ENCODE results near the gene HSD17B14. TPM values are rescaled to one million over a fixed set of nuclear protein-coding genes. Genes with fewer than 3 reads are reported as not detected.

Gene HSD17B14
- total RNA-seq, 1 experiment from 2014 or later = 11.2 TPM

DNA sequence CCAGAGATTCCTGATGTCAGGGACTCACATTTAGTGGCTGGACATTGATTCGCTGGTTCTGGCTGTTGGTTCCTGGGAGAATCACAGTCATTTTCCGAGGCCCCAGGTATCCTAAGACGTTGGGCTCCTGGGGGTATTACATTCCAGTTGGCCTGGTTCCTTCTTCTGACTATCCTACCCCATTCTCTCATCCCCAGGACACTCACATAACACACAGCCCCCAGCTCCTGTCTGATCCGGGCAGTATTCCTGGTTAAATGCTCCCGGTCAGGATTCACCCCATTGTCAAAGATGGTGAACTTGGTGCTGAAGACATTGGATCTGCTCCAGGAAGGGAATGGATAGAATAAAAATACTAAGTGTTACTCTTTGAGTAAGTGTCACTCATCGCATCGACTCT lies 47.4 kb upstream of the HSD17B14 start:
- no peak overlapping the region for H3K27ac ChIP-seq (ENCODE audit: insufficient read length, low read depth, low read length)
- no peak overlapping the region; a peak in 2 of 7 replicates for H3K27ac Mint-ChIP-seq
- no peaks in the 10 kb centered on the region for H3K27me3 Mint-ChIP-seq (ENCODE audit: low read depth)
- H3K9me3 ChIP-seq (ENCODE audit: control insufficient read depth, low read depth, low read length) = no peaks in the 10 kb centered on the region
- H3K4me3 Mint-ChIP-seq = no peak overlapping the region
- no peak overlapping the region for H3K9ac ChIP-seq (ENCODE audit: extremely low read depth, insufficient read length, low read length)
- no peak overlapping the region for H4K5ac ChIP-seq (ENCODE audit: insufficient read length, low read depth, low read length)
- H2AK5ac ChIP-seq (ENCODE audit: insufficient read length, low read length) = no peak overlapping the region
- no peak overlapping the region for H2BK5ac ChIP-seq (ENCODE audit: insufficient read length, low read length)
- H3K23ac ChIP-seq (ENCODE audit: insufficient read length, low read depth, low read length) = no peak overlapping the region
- H4K91ac ChIP-seq (ENCODE audit: insufficient read length, low read depth, low read length) = no peak overlapping the region
- H3K4me2 ChIP-seq (ENCODE audit: insufficient read depth, insufficient read length, low read length) = no peak overlapping the region
- peaks cover 22 to 24% of the 10 kb centered on the region in 2 experiments for H3K4me1 Mint-ChIP-seq
- H3K9me3 Mint-ChIP-seq = no peaks in the 10 kb centered on the region
- no peak overlapping the region for H2BK120ac ChIP-seq (ENCODE audit: low read depth, low read length, poor library complexity, severe bottlenecking)
- no peak overlapping the region for H4K8ac ChIP-seq (replicated peaks; ENCODE audit: insufficient read length, low read depth, low read length)
- no peak overlapping the region for H2AFZ ChIP-seq (ENCODE audit: low read length)
- no peaks in the 10 kb centered on the region for H3K4me1 ChIP-seq (ENCODE audit: insufficient read depth, low read length)
- no peak for DNase-seq
- H3K56ac ChIP-seq (ENCODE audit: insufficient read length, low read depth, low read length) = no peak overlapping the region
- H3K14ac ChIP-seq (ENCODE audit: insufficient read depth, low read length) = no peak overlapping the region
- no peak overlapping the region for H2BK20ac ChIP-seq (ENCODE audit: low read depth, low read length, poor library complexity, severe bottlenecking)
- H2BK15ac ChIP-seq (ENCODE audit: low read depth, low read length) = no peak overlapping the region
- H3T11ph ChIP-seq (ENCODE audit: low read length) = no peak overlapping the region
- H3K79me1 ChIP-seq (ENCODE audit: insufficient read depth, low read depth, low read length, poor library complexity, severe bottlenecking) = no peaks in the 10 kb centered on the region
- TF ChIP-seq, protein P1, sequence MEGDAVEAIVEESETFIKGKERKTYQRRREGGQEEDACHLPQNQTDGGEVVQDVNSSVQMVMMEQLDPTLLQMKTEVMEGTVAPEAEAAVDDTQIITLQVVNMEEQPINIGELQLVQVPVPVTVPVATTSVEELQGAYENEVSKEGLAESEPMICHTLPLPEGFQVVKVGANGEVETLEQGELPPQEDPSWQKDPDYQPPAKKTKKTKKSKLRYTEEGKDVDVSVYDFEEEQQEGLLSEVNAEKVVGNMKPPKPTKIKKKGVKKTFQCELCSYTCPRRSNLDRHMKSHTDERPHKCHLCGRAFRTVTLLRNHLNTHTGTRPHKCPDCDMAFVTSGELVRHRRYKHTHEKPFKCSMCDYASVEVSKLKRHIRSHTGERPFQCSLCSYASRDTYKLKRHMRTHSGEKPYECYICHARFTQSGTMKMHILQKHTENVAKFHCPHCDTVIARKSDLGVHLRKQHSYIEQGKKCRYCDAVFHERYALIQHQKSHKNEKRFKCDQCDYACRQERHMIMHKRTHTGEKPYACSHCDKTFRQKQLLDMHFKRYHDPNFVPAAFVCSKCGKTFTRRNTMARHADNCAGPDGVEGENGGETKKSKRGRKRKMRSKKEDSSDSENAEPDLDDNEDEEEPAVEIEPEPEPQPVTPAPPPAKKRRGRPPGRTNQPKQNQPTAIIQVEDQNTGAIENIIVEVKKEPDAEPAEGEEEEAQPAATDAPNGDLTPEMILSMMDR (conservative IDR thresholded peaks at IDR 0.05) = no peak
- peaks cover 0 to 6% (median under 1%) of the 10 kb centered on the region in 3 experiments; a peak in 2 of 7 replicates for H3K36me3 Mint-ChIP-seq (ENCODE audit: insufficient read depth in 1 of 3, low read depth in 3 of 3)
- no peak overlapping the region for H3K4ac ChIP-seq (ENCODE audit: low read depth, low read length)
- no peak overlapping the region for H2BK12ac ChIP-seq (ENCODE audit: insufficient read length, low read depth, low read length)
- no peak overlapping the region for H3K18ac ChIP-seq (ENCODE audit: insufficient read length, low read depth, low read length)
- no peaks in the 10 kb centered on the region for H3K27me3 ChIP-seq (ENCODE audit: insufficient read depth, low read length)
- no peaks in the 10 kb centered on the region for H3K79me2 ChIP-seq (ENCODE audit: insufficient read depth, low read length)
- WGBS (ENCODE audit: extremely low coverage, insufficient read length, low lambda C conversion rate) = no CpG with 5 or more reads among the region's 7 CpGs
- no peaks in the 10 kb centered on the region for H3K23me2 ChIP-seq (ENCODE audit: insufficient read length, low read depth, low read length, poor library complexity, severe bottlenecking)
- H4K20me1 ChIP-seq (ENCODE audit: control insufficient read depth, insufficient read depth, insufficient read length) = no peaks in the 10 kb centered on the region

Measured in H9 (cell line).